GM23338 (cell line): ENCODE measurements around the gene CHAF1B. TPM values are rescaled to one million over a fixed set of nuclear protein-coding genes. Genes with fewer than 3 reads are reported as not detected.

ENCODE experiments used
- ATAC-seq: fragments of 200-7000 bp; cut with Tn5 transposase; 3 replicates; pipeline ENCODE4 v1.9.1; 2020
- DNase-seq: peaks from one replicate; pipeline ENCODE4 v3.0.0-alpha.2; 2015; ENCODE audit warnings: low spot score
- H2AFZ ChIP-seq: fragments of 200-600 bp; sonication (generic); 2 replicates; pipeline ENCODE4 v1.8.0; 2016; ENCODE audit warnings: antibody characterized with exemption, mild to moderate bottlenecking, moderate library complexity
- H3F3A ChIP-seq: fragments of 200-600 bp; sonication (generic); replicated peaks from 2 replicates; pipeline ENCODE4 v1.8.0; 2017; ENCODE audit warnings: antibody characterized with exemption, mixed run types, low read depth
- H3K27ac ChIP-seq: fragments of 200-600 bp; sonication (generic); 2 replicates; pipeline ENCODE4 v1.6.1; 2016; ENCODE audit warnings: low read depth
- H3K27me3 ChIP-seq: fragments of 200-600 bp; sonication (generic); 2 replicates; pipeline ENCODE4 v1.8.0; 2016; ENCODE audit warnings: mild to moderate bottlenecking, mixed run types, moderate library complexity; ENCODE audit not compliant: insufficient read depth
- H3K36me3 ChIP-seq: fragments of 200-600 bp; sonication (generic); 2 replicates; pipeline ENCODE4 v1.8.0; 2016; ENCODE audit warnings: mild to moderate bottlenecking; ENCODE audit not compliant: insufficient read depth
- H3K4me1 ChIP-seq: fragments of 200-600 bp; sonication (generic); 2 replicates; pipeline ENCODE4 v1.8.0; 2016; ENCODE audit warnings: mild to moderate bottlenecking, moderate library complexity; ENCODE audit not compliant: insufficient read depth
- H3K4me2 ChIP-seq: fragments of 200-600 bp; sonication (generic); 2 replicates; pipeline ENCODE4 v1.7.1; 2017; ENCODE audit warnings: mixed run types
- H3K4me3 ChIP-seq: fragments of 200-600 bp; sonication (generic); 2 replicates; pipeline ENCODE4 v1.6.1; 2016; ENCODE audit warnings: mixed run types
- H3K79me2 ChIP-seq: fragments of 200-600 bp; sonication (generic); replicated peaks from 2 replicates; pipeline ENCODE4 v1.8.0; 2017; ENCODE audit warnings: mild to moderate bottlenecking; ENCODE audit not compliant: insufficient read depth
- H3K9me2 ChIP-seq: fragments of 200-600 bp; sonication (generic); 2 replicates; pipeline ENCODE4 v1.8.0; 2017; ENCODE audit not compliant: insufficient read depth
- H4K20me1 ChIP-seq: fragments of 200-600 bp; sonication (generic); replicated peaks from 2 replicates; pipeline ENCODE4 v1.8.0; 2017; ENCODE audit warnings: mild to moderate bottlenecking; ENCODE audit not compliant: insufficient read depth
- H3K27ac Mint-ChIP-seq: 2 replicates; pipeline ENCODE4 v1.8.0; 2020; ENCODE audit warnings: inconsistent platforms, mild to moderate bottlenecking, moderate library complexity, mixed read lengths
- H3K27me3 Mint-ChIP-seq: 3 replicates; pipeline ENCODE4 v1.8.0; 2022; ENCODE audit warnings: low read depth, mild to moderate bottlenecking, moderate library complexity, mixed read lengths, inconsistent platforms; ENCODE audit not compliant: insufficient read depth, poor library complexity
- H3K36me3 Mint-ChIP-seq: 3 replicates; pipeline ENCODE4 v1.8.0; 2021; ENCODE audit warnings: low read depth, mild to moderate bottlenecking, inconsistent platforms, moderate library complexity, mixed read lengths
- H3K4me1 Mint-ChIP-seq: 3 replicates; pipeline ENCODE4 v1.8.0; 2020; ENCODE audit warnings: mild to moderate bottlenecking, inconsistent platforms, mixed read lengths
- H3K4me3 Mint-ChIP-seq: 3 replicates; pipeline ENCODE4 v1.8.0; 2021; ENCODE audit warnings: moderate library complexity, mild to moderate bottlenecking, inconsistent platforms, mixed read lengths
- H3K9me3 Mint-ChIP-seq: 3 replicates; pipeline ENCODE4 v1.8.0; 2020; ENCODE audit warnings: moderate library complexity, mild to moderate bottlenecking, inconsistent platforms, mixed read lengths
- CREB1 ChIP-seq: fragments of 250-450 bp; sonication (Bioruptor Pico); IDR thresholded peaks from 2 replicates; pipeline ENCODE4 v1.5.0; 2020; ENCODE audit warnings: low read depth, mild to moderate bottlenecking, moderate library complexity
- CTCF ChIP-seq, 2 experiments: fragments of 200-600 bp in 1 of 2; sonication (generic) in 1 of 2; conservative IDR thresholded peaks; 2 replicates each; pipeline versions ENCODE4 v1.5.1 to v1.6.1; 2016 to 2017; ENCODE audit warnings: antibody characterized with exemption in 2 of 2, low read depth in 2 of 2, mild to moderate bottlenecking in 2 of 2, moderate library complexity in 1 of 2
- ETS1 ChIP-seq: IDR thresholded peaks from 2 replicates; pipeline ENCODE4 v1.6.1; 2016; ENCODE audit warnings: antibody characterized with exemption
- EZH2phosphoT487 ChIP-seq: fragments of 200-600 bp; sonication (generic); IDR thresholded peaks from one replicate; pipeline ENCODE4 v1.8.1; 2018; ENCODE audit warnings: antibody characterized with exemption; ENCODE audit not compliant: unreplicated experiment
- JUNB ChIP-seq: IDR thresholded peaks from one replicate; pipeline ENCODE4 v1.6.1; 2016; ENCODE audit warnings: antibody characterized with exemption; ENCODE audit not compliant: unreplicated experiment
- NANOG ChIP-seq: IDR thresholded peaks from 2 replicates; pipeline ENCODE4 v1.6.1; 2016; ENCODE audit warnings: antibody characterized with exemption, borderline replicate concordance
- POLR2AphosphoS5 ChIP-seq: IDR thresholded peaks from 2 replicates; pipeline ENCODE4 v1.6.1; 2016; ENCODE audit warnings: antibody characterized with exemption, low read depth
- REST ChIP-seq: IDR thresholded peaks from one replicate; pipeline ENCODE4 v1.6.1; 2018; ENCODE audit warnings: antibody characterized with exemption; ENCODE audit not compliant: unreplicated experiment
- long read RNA-seq: library from polyadenylated mRNA; unstranded; transcript quantifications from one replicate; pipeline ENCODE4 v2.0.0, GENCODE V29; 2020; ENCODE audit not compliant: unreplicated experiment
- polyA plus RNA-seq: library from polyadenylated mRNA; unstranded; fragments of >200 nt; fragmentation: Nextera tagmentation; extraction: Ambion mirVana; gene quantifications from 2 replicates; pipeline ENCODE4 v1.2.1, GENCODE V29; 2016
- total RNA-seq: library from RNA; depleted of rRNA; stranded (reverse); fragments of >200 nt; shearing (Covaris generic); gene quantifications from 2 replicates; pipeline ENCODE4 v1.2.3, GENCODE V29; 2014; rRNA removed

Gene CHAF1B
- total RNA-seq (13.1 and 17.4 TPM in 2 replicates), polyA plus RNA-seq (7.9 and 9.0 TPM in 2 replicates)
- long read RNA-seq, full-length matches to known transcripts = 11 of 19 reads
- long read RNA-seq, partial matches to known transcripts = 4 of 19 reads
- long read RNA-seq, other reads (novel, unspliced or antisense) = 4 of 19 reads

GRCh38 chr21:36385233-36386030 is at the start of gene CHAF1B:
CHAF1B (plus strand) TSS chr21:36385392; CDS start chr21:36386137, 745 bp downstream.
- H3K4me1 ChIP-seq = peaks cover 11% of the 10 kb centered on the region; the same call in 1 of the 2 replicates
- H3K4me3 Mint-ChIP-seq = peak within 1 kb of the TSS; percentile 79
- ATAC-seq (peak; percentile 83), DNase-seq (peak; percentile 84)
- H3K9me3 Mint-ChIP-seq = no peaks in the 10 kb centered on the region; the same call in 2 of the 3 replicates
- no peaks in the 10 kb centered on the region for H3K27me3 ChIP-seq
- H3K27ac Mint-ChIP-seq = no peak within 1 kb of the TSS
- H3F3A ChIP-seq = peaks cover 8% of the 10 kb centered on the region
- TF ChIP-seq POLR2AphosphoS5 = peak; percentile 61
- 0 out of 2 replicates have a peak, but pooled peaks have one; percentile 22 for TF ChIP-seq CREB1 (CRISPR knock-in tag)
- TF ChIP-seq CTCF (conservative IDR thresholded peaks at IDR 0.05; ENCODE audit: low read depth in 2 of 2) = no peak
- no peaks in the 10 kb centered on the region for H4K20me1 ChIP-seq
- H3K4me2 ChIP-seq = peak within 1 kb of the TSS; percentile 94
- H3K36me3 ChIP-seq = no peaks in the 10 kb centered on the region
- H3K4me3 ChIP-seq = peak within 1 kb of the TSS; percentile 97
- H3K27me3 Mint-ChIP-seq = peaks cover 14% of the 10 kb centered on the region
- peaks cover 14% of the 10 kb centered on the region for H3K4me1 Mint-ChIP-seq
- H3K36me3 Mint-ChIP-seq = peaks cover 21% of the 10 kb centered on the region
- H3K27ac ChIP-seq = peak within 1 kb of the TSS; percentile 66
- H3K79me2 ChIP-seq = no peaks in the 10 kb centered on the region
- H2AFZ ChIP-seq = peak within 1 kb of the TSS; percentile 98
- peaks cover 4% of the 10 kb centered on the region for H3K9me2 ChIP-seq

GRCh38 chr21:36337099-36337509 is 48.1 kb upstream of the CHAF1B start:
- TF ChIP-seq ETS1 (no peak), CREB1 (CRISPR knock-in tag) (no peak), EZH2phosphoT487 (no peak), CTCF (conservative IDR thresholded peaks at IDR 0.05; ENCODE audit: low read depth in 2 of 2) (no peak), NANOG (no peak), JUNB (no peak), REST (no peak)
- peaks cover 55% of the 10 kb centered on the region for H3K36me3 ChIP-seq
- 0 out of 2 replicates have a peak overlapping the region, but pooled peaks have one; percentile 11 for H3K27ac ChIP-seq
- no peak overlapping the region for H3K4me3 ChIP-seq
- no peak overlapping the region for H3K4me3 Mint-ChIP-seq
- H3K79me2 ChIP-seq = peaks cover 42% of the 10 kb centered on the region
- no peaks in the 10 kb centered on the region for H3K4me1 ChIP-seq
- H3K9me2 ChIP-seq = no peaks in the 10 kb centered on the region
- peaks cover 23% of the 10 kb centered on the region for H4K20me1 ChIP-seq
- H2AFZ ChIP-seq = no peak overlapping the region
- ATAC-seq (no peak), DNase-seq (no peak)
- H3K36me3 Mint-ChIP-seq = peaks cover 70% of the 10 kb centered on the region
- H3K27me3 Mint-ChIP-seq = no peaks in the 10 kb centered on the region
- H3K4me1 Mint-ChIP-seq = no peaks in the 10 kb centered on the region
- H3K27ac Mint-ChIP-seq = no peak overlapping the region
- no peaks in the 10 kb centered on the region for H3K9me3 Mint-ChIP-seq
- H3F3A ChIP-seq = no peaks in the 10 kb centered on the region
- no peak overlapping the region for H3K4me2 ChIP-seq
- no peaks in the 10 kb centered on the region for H3K27me3 ChIP-seq
